ENCODE data around the gene MITF.

DNA sequence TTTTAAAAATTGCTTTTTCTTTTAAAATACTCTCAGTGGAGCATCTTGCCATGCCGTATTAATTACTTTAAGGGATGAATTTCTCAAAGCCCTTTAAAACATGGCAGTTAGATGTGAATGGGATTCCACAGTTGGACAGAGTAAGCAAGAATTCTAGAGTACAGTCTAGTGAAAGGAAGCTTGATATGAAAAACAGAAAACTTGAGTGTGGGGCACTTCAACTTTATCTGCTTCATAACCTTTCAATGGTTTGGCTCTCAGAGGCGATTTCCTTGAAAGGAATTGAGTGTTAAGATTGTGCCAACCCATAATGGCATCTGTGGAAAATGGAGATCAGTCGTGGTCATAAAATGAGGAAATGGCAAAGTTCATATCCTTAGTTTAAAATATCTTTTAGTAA is 132.6 kb downstream of the MITF start:
- TF ChIP-seq, protein P1, sequence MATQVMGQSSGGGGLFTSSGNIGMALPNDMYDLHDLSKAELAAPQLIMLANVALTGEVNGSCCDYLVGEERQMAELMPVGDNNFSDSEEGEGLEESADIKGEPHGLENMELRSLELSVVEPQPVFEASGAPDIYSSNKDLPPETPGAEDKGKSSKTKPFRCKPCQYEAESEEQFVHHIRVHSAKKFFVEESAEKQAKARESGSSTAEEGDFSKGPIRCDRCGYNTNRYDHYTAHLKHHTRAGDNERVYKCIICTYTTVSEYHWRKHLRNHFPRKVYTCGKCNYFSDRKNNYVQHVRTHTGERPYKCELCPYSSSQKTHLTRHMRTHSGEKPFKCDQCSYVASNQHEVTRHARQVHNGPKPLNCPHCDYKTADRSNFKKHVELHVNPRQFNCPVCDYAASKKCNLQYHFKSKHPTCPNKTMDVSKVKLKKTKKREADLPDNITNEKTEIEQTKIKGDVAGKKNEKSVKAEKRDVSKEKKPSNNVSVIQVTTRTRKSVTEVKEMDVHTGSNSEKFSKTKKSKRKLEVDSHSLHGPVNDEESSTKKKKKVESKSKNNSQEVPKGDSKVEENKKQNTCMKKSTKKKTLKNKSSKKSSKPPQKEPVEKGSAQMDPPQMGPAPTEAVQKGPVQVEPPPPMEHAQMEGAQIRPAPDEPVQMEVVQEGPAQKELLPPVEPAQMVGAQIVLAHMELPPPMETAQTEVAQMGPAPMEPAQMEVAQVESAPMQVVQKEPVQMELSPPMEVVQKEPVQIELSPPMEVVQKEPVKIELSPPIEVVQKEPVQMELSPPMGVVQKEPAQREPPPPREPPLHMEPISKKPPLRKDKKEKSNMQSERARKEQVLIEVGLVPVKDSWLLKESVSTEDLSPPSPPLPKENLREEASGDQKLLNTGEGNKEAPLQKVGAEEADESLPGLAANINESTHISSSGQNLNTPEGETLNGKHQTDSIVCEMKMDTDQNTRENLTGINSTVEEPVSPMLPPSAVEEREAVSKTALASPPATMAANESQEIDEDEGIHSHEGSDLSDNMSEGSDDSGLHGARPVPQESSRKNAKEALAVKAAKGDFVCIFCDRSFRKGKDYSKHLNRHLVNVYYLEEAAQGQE (IDR thresholded peaks at IDR 0.05): no peak
- TF ChIP-seq, protein P2, sequence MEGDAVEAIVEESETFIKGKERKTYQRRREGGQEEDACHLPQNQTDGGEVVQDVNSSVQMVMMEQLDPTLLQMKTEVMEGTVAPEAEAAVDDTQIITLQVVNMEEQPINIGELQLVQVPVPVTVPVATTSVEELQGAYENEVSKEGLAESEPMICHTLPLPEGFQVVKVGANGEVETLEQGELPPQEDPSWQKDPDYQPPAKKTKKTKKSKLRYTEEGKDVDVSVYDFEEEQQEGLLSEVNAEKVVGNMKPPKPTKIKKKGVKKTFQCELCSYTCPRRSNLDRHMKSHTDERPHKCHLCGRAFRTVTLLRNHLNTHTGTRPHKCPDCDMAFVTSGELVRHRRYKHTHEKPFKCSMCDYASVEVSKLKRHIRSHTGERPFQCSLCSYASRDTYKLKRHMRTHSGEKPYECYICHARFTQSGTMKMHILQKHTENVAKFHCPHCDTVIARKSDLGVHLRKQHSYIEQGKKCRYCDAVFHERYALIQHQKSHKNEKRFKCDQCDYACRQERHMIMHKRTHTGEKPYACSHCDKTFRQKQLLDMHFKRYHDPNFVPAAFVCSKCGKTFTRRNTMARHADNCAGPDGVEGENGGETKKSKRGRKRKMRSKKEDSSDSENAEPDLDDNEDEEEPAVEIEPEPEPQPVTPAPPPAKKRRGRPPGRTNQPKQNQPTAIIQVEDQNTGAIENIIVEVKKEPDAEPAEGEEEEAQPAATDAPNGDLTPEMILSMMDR (IDR thresholded peaks at IDR 0.05; ENCODE audit: low read depth, low read length, missing input control): no peak
- TF ChIP-seq, protein P3, sequence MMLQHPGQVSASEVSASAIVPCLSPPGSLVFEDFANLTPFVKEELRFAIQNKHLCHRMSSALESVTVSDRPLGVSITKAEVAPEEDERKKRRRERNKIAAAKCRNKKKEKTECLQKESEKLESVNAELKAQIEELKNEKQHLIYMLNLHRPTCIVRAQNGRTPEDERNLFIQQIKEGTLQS (IDR thresholded peaks at IDR 0.05): no peak
- TF ChIP-seq EGR1 (IDR thresholded peaks at IDR 0.05; ENCODE audit: low read depth in 2 of 2): no peak
- TF ChIP-seq YY1 (IDR thresholded peaks at IDR 0.05): no peak
- TF ChIP-seq GABPA (IDR thresholded peaks at IDR 0.05 in 1 of 2, conservative IDR thresholded peaks at IDR 0.05 in 1 of 2): no peak
- TF ChIP-seq, protein P4, sequence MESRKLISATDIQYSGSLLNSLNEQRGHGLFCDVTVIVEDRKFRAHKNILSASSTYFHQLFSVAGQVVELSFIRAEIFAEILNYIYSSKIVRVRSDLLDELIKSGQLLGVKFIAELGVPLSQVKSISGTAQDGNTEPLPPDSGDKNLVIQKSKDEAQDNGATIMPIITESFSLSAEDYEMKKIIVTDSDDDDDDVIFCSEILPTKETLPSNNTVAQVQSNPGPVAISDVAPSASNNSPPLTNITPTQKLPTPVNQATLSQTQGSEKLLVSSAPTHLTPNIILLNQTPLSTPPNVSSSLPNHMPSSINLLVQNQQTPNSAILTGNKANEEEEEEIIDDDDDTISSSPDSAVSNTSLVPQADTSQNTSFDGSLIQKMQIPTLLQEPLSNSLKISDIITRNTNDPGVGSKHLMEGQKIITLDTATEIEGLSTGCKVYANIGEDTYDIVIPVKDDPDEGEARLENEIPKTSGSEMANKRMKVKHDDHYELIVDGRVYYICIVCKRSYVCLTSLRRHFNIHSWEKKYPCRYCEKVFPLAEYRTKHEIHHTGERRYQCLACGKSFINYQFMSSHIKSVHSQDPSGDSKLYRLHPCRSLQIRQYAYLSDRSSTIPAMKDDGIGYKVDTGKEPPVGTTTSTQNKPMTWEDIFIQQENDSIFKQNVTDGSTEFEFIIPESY (IDR thresholded peaks at IDR 0.05): no peak
- TF ChIP-seq FOXA1 (IDR thresholded peaks at IDR 0.05): no peak
- no peak for TF ChIP-seq SP1 (IDR thresholded peaks at IDR 0.05)
- no peak for TF ChIP-seq TAF1 (conservative IDR thresholded peaks at IDR 0.05)
- TF ChIP-seq JUND (IDR thresholded peaks at IDR 0.05): no peak
- no peak for TF ChIP-seq RXRA (IDR thresholded peaks at IDR 0.05)
